NAMALWA (cell line): ENCODE data around the gene THYN1.
"Not testable (repeated sequence)": the region's sequence is repeated elsewhere in the genome, so short reads cannot be mapped to it uniquely, and the experiment has no call there.

ENCODE experiments used
- DNase-seq: peaks from one replicate; pipeline ENCODE4 v3.0.0-alpha.2; 2015; ENCODE audit warnings: low spot score

The THYN1 gene

GRCh38 chr11:134275188-134275533 is 22.0 kb upstream of the THYN1 start:
- no peak for DNase-seq

- no peak for DNase-seq
Measured at GRCh38 chr11:134273317-134273712, 20.2 kb upstream of the THYN1 start.

DNA sequence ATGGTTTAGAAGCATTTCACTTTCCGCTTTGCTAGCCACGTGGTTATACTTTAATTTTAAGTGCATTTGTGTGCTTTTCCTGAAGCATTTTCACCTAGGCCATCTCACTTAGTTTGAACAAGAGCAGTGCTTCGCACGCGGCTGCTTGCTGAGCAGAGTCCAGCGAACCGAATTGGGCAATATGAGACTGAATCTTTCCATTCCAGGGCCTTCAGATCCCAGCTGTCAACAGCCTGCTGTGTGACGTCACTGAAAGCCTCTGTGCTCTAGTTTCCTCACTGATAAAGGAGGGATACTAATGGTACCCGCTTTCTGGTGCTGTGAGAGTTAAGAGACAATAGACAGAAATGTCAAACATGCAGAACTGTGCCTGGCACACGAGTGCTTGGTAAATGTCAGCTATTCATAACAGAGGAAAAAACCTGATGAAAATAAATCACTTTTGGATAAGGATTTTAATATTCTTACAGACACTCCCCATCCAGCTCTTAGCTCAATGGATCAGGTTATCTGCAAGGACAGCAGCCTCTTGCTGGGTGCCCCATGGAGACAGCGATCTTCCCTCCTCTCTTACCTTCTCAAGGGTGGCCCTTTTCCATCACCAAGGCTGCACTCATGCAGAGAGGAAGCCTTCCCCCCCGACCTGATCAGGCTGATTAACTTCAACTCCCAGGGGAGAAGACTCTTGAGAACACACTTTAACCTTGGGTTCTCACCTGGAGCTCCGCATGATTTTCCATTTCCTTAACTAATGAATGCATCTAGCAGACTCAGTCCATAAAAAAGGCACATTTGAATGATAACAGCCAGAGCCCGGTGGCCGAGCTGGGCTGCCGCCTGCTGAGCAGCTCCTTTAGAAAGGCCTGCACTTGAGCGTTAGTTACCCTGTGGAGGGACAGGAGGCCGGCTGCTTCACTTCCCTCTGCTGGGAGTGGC is 19.5 kb upstream of the THYN1 start:
- DNase-seq, result no peak

DNA sequence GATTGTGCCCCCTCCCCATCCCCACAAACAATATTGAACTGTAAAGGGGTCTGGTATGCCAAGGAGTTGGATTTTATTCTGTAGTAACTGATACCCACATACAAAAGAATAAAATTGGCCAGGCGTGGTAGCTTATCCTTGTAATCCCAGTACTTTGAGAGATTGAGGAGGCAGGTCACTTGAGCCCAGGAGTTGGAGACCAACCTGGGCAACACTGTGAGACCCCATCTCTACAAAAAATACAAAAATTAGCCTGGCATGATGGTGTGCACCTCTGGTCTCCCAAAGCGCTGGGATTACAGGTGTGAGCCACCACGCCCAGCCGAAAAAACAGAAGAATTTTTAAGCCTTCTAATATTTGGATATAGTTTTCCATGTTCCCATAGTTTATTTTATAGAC is 18.8 kb upstream of the THYN1 start:
- DNase-seq, result no peak

- peak; percentile 18 for DNase-seq
Measured at GRCh38 chr11:134270250-134270714, 17.1 kb upstream of the THYN1 start.

GRCh38 chr11:134267966-134268365 is 14.8 kb upstream of the THYN1 start:
- no peak for DNase-seq

DNA sequence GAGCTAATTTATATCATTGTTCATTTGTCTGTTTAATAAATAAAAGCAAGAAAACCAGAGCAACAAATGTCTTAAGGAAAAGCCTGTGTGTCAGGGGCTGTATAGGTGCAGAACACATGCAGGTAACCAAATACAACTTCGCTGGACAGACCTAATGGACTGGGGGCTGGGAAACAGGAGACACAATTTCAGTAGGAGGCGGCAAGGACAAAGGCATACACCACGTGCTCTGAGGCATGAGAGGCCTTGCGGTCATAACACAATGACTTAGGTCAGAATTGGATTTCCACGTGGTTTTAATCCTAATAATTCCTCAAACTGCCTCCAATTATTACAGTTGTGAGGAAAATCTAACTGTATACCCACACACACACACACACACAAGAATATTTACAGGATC is 14.3 kb upstream of the THYN1 start:
- DNase-seq, result no peak

DNA sequence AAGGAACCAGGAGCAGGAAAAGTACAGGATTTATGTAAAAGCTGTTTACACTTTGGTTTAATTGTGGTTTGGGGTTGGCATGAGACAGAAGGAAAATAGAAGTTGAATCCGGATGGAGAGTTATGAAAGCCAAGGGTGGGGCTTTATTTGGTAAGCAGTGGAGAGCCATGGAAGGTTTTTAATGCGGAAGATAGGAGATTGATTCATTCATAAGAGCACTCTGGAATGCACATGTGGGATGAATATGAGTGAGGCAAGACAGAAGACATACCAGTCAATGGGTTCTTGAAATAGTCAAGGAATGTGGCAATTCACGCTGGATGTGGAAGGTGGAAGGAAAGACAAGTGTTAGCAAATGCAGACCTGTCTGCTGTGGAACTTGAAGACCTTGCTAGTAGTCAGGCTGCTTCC is 13.7 kb upstream of the THYN1 start:
- no peak for DNase-seq

DNA sequence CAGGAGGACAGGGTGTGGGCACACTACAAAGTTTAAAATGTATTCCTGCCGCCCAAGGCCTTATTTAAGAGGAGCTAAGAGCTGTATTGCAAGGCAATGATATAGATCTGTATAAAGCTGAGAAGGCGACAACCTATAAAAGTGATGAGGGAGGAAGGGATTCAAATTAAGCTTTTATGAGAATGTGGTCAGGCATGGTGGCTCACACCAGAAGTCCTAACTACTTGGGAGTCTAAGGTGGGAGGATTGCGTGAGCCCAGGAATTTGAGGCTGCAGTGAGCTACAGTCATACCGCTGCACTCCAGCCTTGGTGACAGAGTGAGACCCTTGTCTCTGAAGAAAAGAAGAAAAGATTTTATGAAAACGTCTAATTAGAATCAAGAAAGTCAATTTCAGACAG is 13.3 kb upstream of the THYN1 start:
- no peak for DNase-seq

GRCh38 chr11:134264966-134265764 is 12.0 kb upstream of the THYN1 start:
- no peak for DNase-seq

- peak; percentile 56 for DNase-seq
Measured at GRCh38 chr11:134261626-134262488, 8.7 kb upstream of the THYN1 start.

- no peak for DNase-seq
Measured at GRCh38 chr11:134260983-134261382, 7.8 kb upstream of the THYN1 start.

DNA sequence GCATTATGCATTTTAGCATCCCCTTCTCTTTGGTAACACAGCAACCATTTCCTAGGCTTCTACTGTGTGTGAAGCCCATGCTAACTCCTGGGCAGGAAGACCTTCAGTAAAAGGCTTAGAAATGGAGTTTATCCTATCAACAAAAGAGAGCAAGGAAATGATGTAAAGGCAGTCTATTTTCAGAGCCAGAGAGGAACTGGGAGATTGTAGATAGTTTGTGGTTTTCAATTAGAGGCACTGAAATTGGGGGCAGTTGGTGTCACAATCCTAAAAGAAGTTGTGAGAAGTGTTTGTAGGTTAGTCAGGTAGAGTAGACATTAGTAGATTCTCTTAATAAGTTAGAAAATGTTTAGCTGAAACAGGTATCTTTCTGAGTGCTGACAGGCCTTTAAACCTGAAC is 7.4 kb upstream of the THYN1 start:
- no peak for DNase-seq

- DNase-seq, result no peak
Measured at GRCh38 chr11:134258577-134258976, 5.4 kb upstream of the THYN1 start.

- no peak for DNase-seq
Measured at GRCh38 chr11:134257101-134257500, 3.9 kb upstream of the THYN1 start.

DNA sequence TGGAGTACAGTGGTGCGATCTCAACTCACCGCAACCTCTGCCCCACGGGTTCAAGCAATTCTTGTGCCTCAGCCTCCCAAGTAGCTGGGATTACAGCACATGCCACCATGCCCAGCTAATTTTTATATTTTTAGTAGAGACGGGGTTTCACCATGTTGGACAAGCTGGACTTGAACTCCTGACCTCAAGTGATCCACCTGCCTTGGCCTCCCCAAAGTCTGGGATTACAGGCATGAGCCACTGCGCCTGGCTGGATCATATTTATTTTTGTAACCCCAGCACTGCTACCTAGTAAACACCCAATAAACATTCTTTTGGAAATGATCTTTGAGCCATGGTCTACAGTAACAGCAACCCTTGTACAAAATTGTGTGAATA is 2.0 kb upstream of the THYN1 start:
- not testable (repeated sequence) for DNase-seq

DNA sequence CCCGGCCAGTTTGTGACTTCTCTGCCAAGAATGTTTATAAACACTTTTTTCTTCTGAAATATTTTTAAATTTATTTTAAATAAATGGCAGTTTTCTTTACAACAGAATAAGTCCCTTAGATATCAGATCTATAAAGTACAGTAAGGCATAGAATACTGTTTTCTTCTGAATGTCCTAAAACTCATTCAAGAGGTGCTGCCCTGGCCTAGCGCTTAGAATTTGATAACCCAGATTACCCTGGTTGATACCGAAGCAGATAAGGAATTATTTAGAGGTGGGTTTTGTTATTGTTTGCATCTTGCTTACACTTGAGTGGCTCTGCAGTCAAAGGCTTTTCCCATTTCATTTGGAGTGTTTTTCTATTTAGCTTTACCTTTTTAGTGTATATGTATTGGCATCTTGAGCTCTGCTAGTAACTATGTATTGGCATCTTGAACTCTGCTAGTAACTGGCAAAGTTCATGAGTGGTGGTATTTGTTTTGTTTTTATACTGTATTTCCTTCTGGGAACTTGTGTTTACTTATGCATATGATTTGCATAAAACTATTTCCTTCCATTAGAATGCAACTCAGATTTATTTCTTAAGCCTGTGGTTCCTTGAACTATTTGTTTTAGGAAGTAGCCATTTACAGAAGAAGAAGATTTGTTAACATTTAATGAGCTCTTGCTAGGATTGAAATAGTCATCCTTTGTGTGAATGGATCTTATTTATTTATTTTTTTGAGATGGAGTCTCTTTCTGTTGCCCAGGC is 1.5 kb upstream of the THYN1 start:
- no peak for DNase-seq

DNA sequence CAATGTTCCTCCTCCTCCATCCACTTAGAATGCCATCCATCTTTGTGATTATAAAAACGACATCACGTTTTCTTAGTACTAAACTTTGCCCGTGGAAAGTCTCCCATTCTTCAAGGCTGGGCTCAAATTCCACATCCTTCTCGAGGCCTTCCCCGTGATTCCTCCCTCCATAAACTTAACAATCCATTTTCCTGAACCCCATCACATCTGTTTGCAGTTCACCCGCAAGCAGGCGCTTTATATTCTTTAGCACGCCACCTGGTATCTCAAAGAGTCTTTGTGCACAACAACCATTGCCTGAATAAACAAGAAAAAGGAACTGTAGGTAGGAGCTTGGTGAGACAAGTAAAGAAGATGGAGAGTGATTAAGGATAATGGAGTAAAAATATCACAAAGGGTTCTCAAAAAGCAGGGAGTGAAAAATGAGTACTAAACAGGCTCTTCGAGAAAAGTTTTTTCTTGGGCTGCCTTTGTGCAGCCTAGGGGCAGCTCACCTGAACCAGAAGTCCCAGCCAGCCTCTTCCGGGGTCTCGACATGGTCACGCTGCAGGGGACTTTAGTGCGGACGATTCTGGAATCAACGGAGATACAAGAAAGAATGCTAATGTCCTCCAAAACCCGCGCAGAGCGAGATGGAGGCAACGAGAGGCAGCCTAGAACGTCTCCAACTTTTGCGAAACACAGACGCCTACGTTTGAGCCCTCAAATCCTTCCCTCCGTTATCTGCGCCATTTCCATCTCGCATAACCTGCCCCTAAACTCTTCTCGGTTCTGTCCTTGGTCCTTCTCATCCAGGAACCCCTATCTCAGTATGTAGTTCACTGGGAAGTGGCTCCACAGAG is 585 bp downstream of the THYN1 start:
- peak; percentile 10 for DNase-seq

- no peak for DNase-seq
Measured at GRCh38 chr11:134250675-134251074, 2.5 kb downstream of the THYN1 start.

DNA sequence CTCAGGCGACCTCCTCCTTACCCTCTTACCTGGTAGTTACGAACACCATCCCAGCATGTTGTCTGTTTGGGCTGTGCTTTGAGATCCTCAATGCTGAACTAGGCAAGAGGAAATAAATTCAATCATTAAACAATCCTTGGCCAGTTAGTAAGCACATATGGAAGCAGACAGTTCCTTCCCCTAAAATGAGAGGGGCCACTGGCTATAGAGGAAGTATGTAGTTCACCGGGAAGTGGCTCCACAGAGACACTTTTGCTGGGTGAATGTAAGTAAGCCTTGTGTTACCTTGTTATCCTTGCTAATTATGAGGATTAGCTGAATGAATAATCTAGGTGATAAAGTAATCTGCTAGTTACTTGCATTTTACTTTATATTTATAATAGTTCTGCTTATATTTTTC is 2.9 kb downstream of the THYN1 start:
- DNase-seq, result no peak
